H1 (cell line): ENCODE measurements around the gene ANKRD50. TPM values are rescaled to one million over a fixed set of nuclear protein-coding genes. Genes with fewer than 3 reads are reported as not detected.

Experiments
- CTCF ChIA-PET: fragments of 300-600 bp; sonication (Branson Sonifier 250); formaldehyde crosslinking; loops from one replicate; lab custom pipeline; 2021; ENCODE audit not compliant: partially characterized antibody; lab: Charles Lee
- POLR2A ChIA-PET: fragments of 300-600 bp; sonication (Branson Sonifier 250); formaldehyde crosslinking; loops from one replicate; lab custom pipeline; 2021; ENCODE audit warnings: inconsistent platforms; ENCODE audit not compliant: partially characterized antibody; lab: Charles Lee
- DNase-seq, 2 experiments: peaks; one replicate each; pipeline versions ENCODE4 v3.0.0 to v3.0.0-alpha.2; 2010 to 2022; ENCODE audit warnings: low spot score in 2 of 2, low read depth in 1 of 2, mixed read lengths in 1 of 2
- FAIRE-seq: peaks from 2 replicates; lab custom pipeline; 2011; peaks lifted over from hg19 to GRCh38; lab: Jason Lieb, UNC
- H2AFZ ChIP-seq: 2 replicates; pipeline ENCODE4 v1.8.1; 2012; ENCODE audit warnings: low read length, inconsistent platforms
- H2AK5ac ChIP-seq: 2 replicates; pipeline ENCODE4 v1.6.1; 2013; ENCODE audit warnings: low read depth, low read length
- H2BK120ac ChIP-seq: replicated peaks from 2 replicates; pipeline ENCODE3; 2013; ENCODE audit warnings: low read depth, low read length, inconsistent platforms
- H2BK12ac ChIP-seq: 2 replicates; pipeline ENCODE4 v1.6.1; 2013; ENCODE audit warnings: low read depth, low read length
- H2BK15ac ChIP-seq: 2 replicates; pipeline ENCODE4 v1.6.1; 2013; ENCODE audit warnings: low read length
- H2BK20ac ChIP-seq: 2 replicates; pipeline ENCODE4 v1.6.1; 2013; ENCODE audit warnings: low read length
- H2BK5ac ChIP-seq: 2 replicates; pipeline ENCODE4 v1.6.1; 2013; ENCODE audit warnings: low read depth, low read length
- H3K14ac ChIP-seq: 2 replicates; pipeline ENCODE4 v1.6.1; 2013; ENCODE audit warnings: inconsistent platforms; ENCODE audit not compliant: insufficient read length
- H3K18ac ChIP-seq: 2 replicates; pipeline ENCODE4 v1.6.1; 2013; ENCODE audit warnings: low read length; ENCODE audit errors: extremely low read depth
- H3K23ac ChIP-seq: 2 replicates; pipeline ENCODE4 v1.6.1; 2013; ENCODE audit warnings: inconsistent platforms; ENCODE audit not compliant: insufficient read length
- H3K23me2 ChIP-seq: 2 replicates; pipeline ENCODE4 v1.6.1; 2013; ENCODE audit warnings: low read depth, low read length
- H3K27ac ChIP-seq: 2 replicates; pipeline ENCODE4 v1.6.1; 2011; ENCODE audit warnings: low read depth, low read length, inconsistent platforms
- H3K27me3 ChIP-seq, 4 experiments: replicated peaks in 1 of 4; 1 replicate in 1 of 4; 2 replicates in 3 of 4; pipeline versions ENCODE4 v1.6.1 to v1.8.1; 2011 to 2013; ENCODE audit warnings: low read length in 3 of 4, mild to moderate bottlenecking in 3 of 4, inconsistent platforms in 2 of 4, mixed read lengths in 2 of 4, moderate library complexity in 1 of 4; ENCODE audit not compliant: control insufficient read depth in 3 of 4, insufficient read depth in 3 of 4; ENCODE audit errors: extremely low read depth in 1 of 4
- H3K36me3 ChIP-seq, 4 experiments: 2 replicates each; pipeline versions ENCODE4 v1.6.1 to v1.8.1; 2011 to 2013; ENCODE audit warnings: mild to moderate bottlenecking in 4 of 4, low read length in 3 of 4, moderate library complexity in 2 of 4, control low read depth in 1 of 4, inconsistent platforms in 1 of 4; ENCODE audit not compliant: insufficient read depth in 4 of 4, control insufficient read depth in 2 of 4
- H3K4ac ChIP-seq: replicated peaks from 2 replicates; pipeline ENCODE3; 2013; ENCODE audit warnings: low read length, low read depth, mixed read lengths, inconsistent platforms; ENCODE audit not compliant: insufficient read length
- H3K4me1 ChIP-seq, 4 experiments: replicated peaks in 1 of 4; 1 replicate in 1 of 4; 2 replicates in 3 of 4; pipeline versions ENCODE4 v1.6.1 to v1.8.1; 2011 to 2013; ENCODE audit warnings: low read length in 3 of 4, inconsistent platforms in 2 of 4, mixed read lengths in 1 of 4; ENCODE audit not compliant: insufficient read depth in 4 of 4, control insufficient read depth in 3 of 4
- H3K4me2 ChIP-seq, 2 experiments: 2 replicates each; pipeline versions ENCODE4 v1.6.1 to v1.8.1; 2011 to 2013; ENCODE audit warnings: low read depth in 2 of 2, low read length in 2 of 2, control low read depth in 1 of 2, inconsistent platforms in 1 of 2, mild to moderate bottlenecking in 1 of 2; ENCODE audit not compliant: insufficient read depth in 1 of 2
- H3K4me3 ChIP-seq, 4 experiments: fragments of 200-600, 300-600 bp in 1 of 4; sonication (generic), shearing (Covaris generic), sonication (Bioruptor Twin) in 1 of 4; 2 replicates each; pipeline versions ENCODE4 v1.5.1 to v1.8.1; 2011 to 2016; ENCODE audit warnings: low read length in 4 of 4, low read depth in 3 of 4, control low read depth in 2 of 4, inconsistent platforms in 2 of 4, mild to moderate bottlenecking in 2 of 4, mixed read lengths in 1 of 4, moderate library complexity in 1 of 4; ENCODE audit not compliant: insufficient read depth in 2 of 4; ENCODE audit errors: extremely low read depth in 1 of 4
- H3K56ac ChIP-seq: replicated peaks from 2 replicates; pipeline ENCODE3; 2013; ENCODE audit warnings: low read depth, mild to moderate bottlenecking, mixed read lengths, low read length, inconsistent platforms; ENCODE audit not compliant: insufficient read length
- H3K79me1 ChIP-seq: 2 replicates; pipeline ENCODE4 v1.6.1; 2013; ENCODE audit warnings: low read depth, low read length, control low read depth
- H3K79me2 ChIP-seq, 2 experiments: 2 replicates each; pipeline versions ENCODE4 v1.6.1 to v1.8.1; 2012 to 2013; ENCODE audit warnings: low read length in 2 of 2, mild to moderate bottlenecking in 2 of 2, inconsistent platforms in 1 of 2; ENCODE audit not compliant: insufficient read depth in 2 of 2, control insufficient read depth in 1 of 2
- H3K9ac ChIP-seq, 4 experiments: replicated peaks in 1 of 4; 1 replicate in 1 of 4; 2 replicates in 3 of 4; pipeline versions ENCODE4 v1.6.1 to v1.8.1; 2011 to 2013; ENCODE audit warnings: low read depth in 3 of 4, low read length in 3 of 4, control low read depth in 2 of 4, mild to moderate bottlenecking in 2 of 4, moderate library complexity in 2 of 4, inconsistent platforms in 1 of 4; ENCODE audit errors: extremely low read depth in 1 of 4
- H3K9me3 ChIP-seq, 2 experiments: 2 replicates each; pipeline versions ENCODE4 v1.6.1 to v1.8.1; 2012 to 2013; ENCODE audit warnings: mild to moderate bottlenecking in 2 of 2, moderate library complexity in 2 of 2, control low read depth in 1 of 2, inconsistent platforms in 1 of 2, low read depth in 1 of 2, low read length in 1 of 2, mixed read lengths in 1 of 2; ENCODE audit not compliant: insufficient read depth in 2 of 2
- H4K20me1 ChIP-seq, 2 experiments: replicated peaks in 1 of 2; 2 replicates each; pipeline versions ENCODE3 to v1.8.1; 2011 to 2013; ENCODE audit warnings: inconsistent platforms in 2 of 2, low read length in 2 of 2, mild to moderate bottlenecking in 1 of 2; ENCODE audit not compliant: insufficient read depth in 2 of 2, control insufficient read depth in 1 of 2
- H4K5ac ChIP-seq: 2 replicates; pipeline ENCODE4 v1.6.1; 2013; ENCODE audit warnings: low read length, low read depth, mixed read lengths, inconsistent platforms; ENCODE audit not compliant: insufficient read length
- H4K8ac ChIP-seq: 2 replicates; pipeline ENCODE4 v1.8.0; 2013; ENCODE audit warnings: mild to moderate bottlenecking, moderate library complexity, low read length, inconsistent platforms; ENCODE audit not compliant: insufficient read depth; ENCODE audit errors: extremely low read depth
- H4K91ac ChIP-seq: replicated peaks from 2 replicates; pipeline ENCODE3; 2013; ENCODE audit warnings: low read length, mixed read lengths, inconsistent platforms; ENCODE audit not compliant: insufficient read length
- ATF2 ChIP-seq: IDR thresholded peaks from 2 replicates; pipeline ENCODE4 v1.6.1; 2012; ENCODE audit warnings: low read length, inconsistent platforms
- SUZ12 ChIP-seq: fragments of 200-600 bp; sonication (generic); IDR thresholded peaks from 2 replicates; pipeline ENCODE4 v1.6.1; 2012; ENCODE audit warnings: mild to moderate bottlenecking, inconsistent platforms, low read length, moderate library complexity, mixed read lengths
- TAF7 ChIP-seq: optimal IDR thresholded peaks from 2 replicates; pipeline ENCODE3; 2011; ENCODE audit warnings: low read depth, mild to moderate bottlenecking, inconsistent platforms, low read length, moderate library complexity, borderline replicate concordance
- YY1 ChIP-seq: IDR thresholded peaks from 2 replicates; pipeline ENCODE4 v1.6.1; 2011; ENCODE audit warnings: low read depth, mild to moderate bottlenecking, low read length
- WGBS, 2 experiments: shearing (Covaris generic) in 1 of 2; methylation state at CpG; one replicate each; pipeline versions ENCODE4 v1.1.6 to v1.1.7; 2013 to 2015; ENCODE audit warnings: low lambda C conversion rate in 2 of 2, mixed read lengths in 2 of 2, inconsistent platforms in 1 of 2, low coverage in 1 of 2, missing lambda C conversion rate in 1 of 2; ENCODE audit not compliant: insufficient replicate concordance in 2 of 2, insufficient coverage in 1 of 2, insufficient read length in 1 of 2; ENCODE audit errors: extremely low coverage in 1 of 2, missing lambda C conversion rate in 1 of 2; 5-methylcytosine and 5-hydroxymethylcytosine counted together
- polyA plus RNA-seq, 7 experiments: library from polyadenylated mRNA; depleted of rRNA in 3 of 7; stranded (reverse) in 5 of 7; unstranded in 2 of 7; fragments of >200 nt in 5 of 7; fragments of 200-250 nt in 2 of 7; gene quantifications; 1 replicate in 5 of 7; 2 replicates in 1 of 7; 4 replicates in 1 of 7; pipeline versions ENCODE4 v1.2.1 to v1.2.3, GENCODE V29; 2011 to 2013; ENCODE audit warnings: missing spikeins in 2 of 7, mixed read lengths in 2 of 7
- total RNA-seq: library from RNA; stranded (reverse); fragmentation: NEBNext Ultra II Directional; extraction: Animal tissue kit (Norgen Biotek cat#: 25700); gene quantifications from 2 replicates; pipeline ENCODE4 v1.2.1, GENCODE V29; 2021

Gene ANKRD50
- total and polyA plus RNA-seq, 2 of the 8 experiments (the other 6 are each of a cell fraction or from before 2014, with no cell fraction given), result 8.5 to 25.0 TPM

- no peak overlapping the region for H3K27ac ChIP-seq
These were observed 69.7 kb downstream of the ANKRD50 start for GRCh38 chr4:124642846-124643245.

More at GRCh38 chr4:124642846-124643245, 69.7 kb downstream of the ANKRD50 start:
- Histone ChIP-seq H3K4me1 (peaks cover 0 to 7% (median 2%) of the 10 kb centered on the region in 4 experiments; a peak in 3 of 7 replicates), H3K36me3 (no peaks in the 10 kb centered on the region), H2AFZ (no peak overlapping the region), H3K4me3 (no peak overlapping the region), H3K4ac (no peak overlapping the region), H3K9ac (no peak overlapping the region), H3K79me1 (no peaks in the 10 kb centered on the region), H2BK5ac (no peak overlapping the region), H4K91ac (peak overlapping the region; percentile 75), H4K20me1 (no peaks in the 10 kb centered on the region), H3K27me3 (no peaks in the 10 kb centered on the region), H2AK5ac (no peak overlapping the region), H2BK20ac (no peak overlapping the region; the same call in 1 of the 2 replicates), H3K18ac (no peak overlapping the region), H3K23me2 (no peaks in the 10 kb centered on the region), H2BK15ac (no peak overlapping the region), H3K9me3 (no peaks in the 10 kb centered on the region), H4K5ac (no peak overlapping the region), H3K14ac (no peak overlapping the region), H3K79me2 (no peaks in the 10 kb centered on the region), H2BK120ac (peak overlapping the region; percentile 40), H3K4me2 (no peak overlapping the region), H2BK12ac (peak overlapping the region; percentile 23; the same call in 1 of the 2 replicates), H3K23ac (no peak overlapping the region), H3K56ac (no peak overlapping the region), H4K8ac (no peak overlapping the region)
- DNase-seq, result no peak
- WGBS, 2 experiments, result 81% methylated on average over 3 of the region's 3 CpGs; no CpG with 5 or more reads in 1 of the 2 experiments
- TF ChIP-seq TAF7 (no peak), ATF2 (no peak), SUZ12 (no peak), YY1 (no peak)
- CTCF ChIA-PET, result interaction anchor here (0.6 kb wide), 1 partner anchor 167 kb away, joined by 3 read pairs; no protein-coding TSS in a partner anchor
- POLR2A ChIA-PET, result interaction anchor here (0.7 to 1.0 kb wide), 2 partner anchors 9 to 27 kb away, joined by 3 read pairs; no protein-coding TSS in a partner anchor
- FAIRE-seq, result no peak
